PC-9 (cell line): ENCODE data around the gene SUSD2.

Experiments
- CTCF ChIP-seq: fragments of 200-600 bp; sonication (generic); conservative IDR thresholded peaks from 2 replicates; pipeline ENCODE4 v1.6.1; 2017; ENCODE audit warnings: mixed run types, antibody characterized with exemption, mild to moderate bottlenecking, moderate library complexity
- EZH2 ChIP-seq: fragments of 200-600 bp; sonication (generic); IDR thresholded peaks from 2 replicates; pipeline ENCODE4 v1.8.0; 2017; ENCODE audit warnings: antibody characterized with exemption, low read depth

GRCh38 chr22:24153353-24153752 is 27.9 kb upstream of the SUSD2 start:
- TF ChIP-seq CTCF (no peak), EZH2 (no peak)
